Left forelimb (tissue), 1 donor: ENCODE measurements around the gene SSTR3.

Experiments
- DNase-seq: peaks from one replicate; pipeline ENCODE4 v3.0.0-alpha.2; 2018; ENCODE audit warnings: low spot score

Gene SSTR3

GRCh38 chr22:37181681-37182080 is 30.6 kb downstream of the SSTR3 start:
- no peak for DNase-seq

DNA sequence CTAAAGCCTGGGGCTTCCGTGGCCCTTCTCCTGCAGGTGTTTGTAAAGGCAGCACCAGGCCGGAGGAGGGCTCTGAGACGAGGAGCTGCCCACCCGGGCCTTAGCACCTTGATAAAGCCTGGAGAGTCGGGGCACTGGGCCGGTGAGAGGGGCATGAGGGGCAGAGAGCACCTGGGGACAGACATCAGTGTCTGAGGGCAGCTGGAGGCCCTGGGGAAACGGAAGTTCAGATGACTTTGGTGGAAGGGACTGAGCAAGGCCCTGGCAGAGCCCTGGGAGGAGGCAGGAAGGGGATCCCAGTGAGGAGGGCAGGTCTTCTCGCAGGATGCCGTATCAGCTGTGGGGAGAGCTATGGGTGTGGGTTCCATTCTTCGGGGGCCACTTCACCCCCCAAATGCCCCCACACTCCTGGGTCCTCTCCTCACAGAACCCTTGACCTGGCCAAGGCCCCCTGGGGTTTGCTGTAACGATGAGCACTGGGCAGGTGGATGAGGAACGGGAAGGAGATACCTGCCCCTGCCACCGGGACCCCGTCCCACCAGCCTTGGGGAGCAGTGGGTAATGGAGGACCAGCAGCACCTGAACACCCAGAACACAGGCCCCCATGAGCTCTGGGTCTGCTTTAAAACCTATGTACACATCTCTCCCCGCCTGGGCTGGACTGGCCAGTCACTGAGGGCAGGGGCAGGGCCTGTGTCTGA is 31.6 kb downstream of the SSTR3 start:
- DNase-seq = no peak

DNA sequence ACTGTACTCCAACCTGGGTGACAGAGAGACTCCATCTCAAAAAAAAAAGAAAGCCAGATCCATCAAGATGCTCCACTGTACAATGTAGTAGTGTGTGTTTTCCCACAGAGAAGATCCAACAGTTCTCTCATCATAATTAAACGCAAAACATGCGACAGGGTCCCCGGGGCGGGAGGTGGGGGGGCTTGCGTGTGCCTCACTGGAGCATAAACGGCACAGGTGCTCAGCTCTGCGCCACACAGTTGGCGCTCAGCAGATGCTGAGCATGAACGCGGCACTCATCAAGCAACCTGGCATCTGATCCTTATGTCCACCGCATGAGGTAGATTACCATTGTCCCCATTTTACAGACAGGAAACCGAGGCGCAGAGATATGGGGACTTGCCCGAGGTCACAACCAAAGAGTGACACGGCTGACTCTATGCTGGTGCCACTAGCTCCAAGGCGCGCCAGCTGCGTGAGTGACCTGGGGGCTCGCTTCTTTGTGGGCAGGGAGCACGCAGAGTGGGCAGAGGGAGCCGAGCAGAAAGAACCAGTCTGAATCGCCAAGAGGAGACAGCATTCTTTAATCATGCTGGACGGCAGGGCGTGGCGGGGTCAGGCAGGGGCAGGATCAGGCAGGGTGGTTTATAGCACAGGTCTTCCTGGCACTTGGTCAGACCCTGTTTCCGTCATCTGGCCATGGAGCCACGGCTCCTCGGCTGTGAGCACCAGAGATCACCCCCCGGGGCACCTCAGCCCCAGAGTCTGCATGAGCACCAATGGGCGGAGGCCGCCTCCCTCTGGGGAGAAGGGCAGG is 32.5 kb downstream of the SSTR3 start:
- DNase-seq = no peak

DNA sequence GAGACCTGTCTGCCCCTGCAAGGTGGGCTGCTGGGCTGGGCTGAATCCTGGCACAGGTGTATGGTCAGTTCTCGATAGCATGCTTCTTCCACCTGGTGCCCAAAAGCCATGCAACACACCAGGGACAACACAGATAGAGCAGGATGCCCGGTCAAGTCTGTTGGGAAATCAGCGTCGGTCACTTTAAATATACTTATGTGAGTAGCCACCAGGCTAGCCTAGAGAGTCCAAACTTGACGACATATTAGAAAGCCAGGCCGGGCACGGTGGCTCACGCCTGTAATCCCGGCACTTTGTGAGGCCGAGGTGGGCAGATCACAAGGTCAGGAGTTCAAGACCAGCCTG is 33.2 kb downstream of the SSTR3 start:
- no peak for DNase-seq

DNA sequence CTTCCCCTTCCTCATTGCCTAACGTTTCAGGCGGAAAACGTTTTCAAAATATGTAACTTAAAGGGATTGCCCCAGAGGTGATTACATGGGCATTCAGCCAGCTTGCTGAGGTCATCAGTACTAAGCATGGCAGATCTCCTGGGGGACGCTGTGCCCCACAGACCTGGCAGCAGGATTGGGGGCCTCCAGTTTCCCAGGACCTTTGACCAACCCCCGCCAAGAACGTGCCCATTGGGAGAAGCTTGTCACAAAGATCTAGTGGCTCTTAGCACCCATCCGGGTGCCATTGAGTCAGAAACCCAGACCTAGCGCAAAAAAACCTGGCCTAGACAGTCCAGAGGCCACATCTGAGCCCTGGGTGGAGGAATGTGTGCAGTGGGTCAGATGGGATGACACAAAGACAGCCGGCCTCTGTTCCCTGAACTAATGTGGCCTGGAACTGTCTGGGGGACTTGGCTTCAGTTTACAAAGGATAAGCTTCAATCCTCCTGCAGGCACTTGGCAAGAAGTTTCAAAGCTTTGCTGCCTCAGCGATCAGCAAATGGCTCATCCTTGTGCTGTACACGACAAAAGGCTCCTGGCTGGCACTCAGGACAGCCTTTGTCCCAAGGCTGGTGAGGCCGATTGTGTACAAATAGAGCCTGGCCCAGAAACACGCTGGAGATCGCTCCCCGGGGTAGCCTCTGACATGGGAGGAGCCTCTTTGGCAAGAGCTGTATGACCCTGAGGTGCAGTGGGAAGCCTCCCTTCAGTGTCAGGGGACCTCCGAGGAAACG is 33.7 kb downstream of the SSTR3 start:
- DNase-seq = no peak

GRCh38 chr22:37177755-37178154 is 34.5 kb downstream of the SSTR3 start:
- no peak for DNase-seq

DNA sequence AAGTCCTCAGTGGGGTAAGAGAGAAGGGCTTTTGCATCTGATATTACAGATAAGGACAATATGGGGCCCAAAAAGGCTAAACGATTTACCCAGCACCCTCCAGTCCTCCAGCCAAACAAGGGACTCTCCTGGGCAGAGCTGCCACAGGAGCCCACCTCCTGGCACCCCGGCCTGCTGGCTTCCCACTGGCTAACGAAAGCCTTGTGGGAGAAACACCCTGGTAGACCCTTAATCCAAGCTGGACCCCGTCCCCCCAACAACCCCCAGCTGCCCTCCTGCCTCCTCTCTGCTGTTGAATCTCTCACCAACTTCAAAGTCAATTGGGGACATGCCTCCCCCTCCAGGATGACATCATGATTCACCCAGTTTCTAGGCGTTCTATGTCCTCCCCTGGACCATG is 35.1 kb downstream of the SSTR3 start:
- no peak for DNase-seq

GRCh38 chr22:37176464-37177061 is 35.7 kb downstream of the SSTR3 start:
- peak; percentile 89 for DNase-seq

- peak; percentile 58 for DNase-seq
These were observed 36.6 kb downstream of the SSTR3 start for GRCh38 chr22:37175414-37176281.

DNA sequence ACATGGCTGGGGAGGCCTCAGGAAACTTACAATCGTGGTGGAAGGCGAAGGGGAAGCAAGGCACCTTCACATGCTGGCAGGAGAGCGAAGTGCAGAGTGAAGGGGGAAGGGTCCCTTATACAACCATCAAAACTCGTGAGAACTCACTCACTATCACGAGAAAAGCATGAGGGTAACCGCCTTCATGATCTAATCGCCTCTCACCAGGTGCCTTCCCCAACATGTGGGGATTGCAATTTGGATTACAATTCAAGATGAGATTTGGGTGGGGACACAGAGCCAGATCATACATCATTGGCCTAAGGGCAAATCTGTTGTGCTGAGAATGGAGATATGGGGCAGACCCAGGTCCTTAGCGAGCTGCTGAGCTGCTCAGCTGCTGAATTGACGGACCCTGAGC is 37.3 kb downstream of the SSTR3 start:
- peak; percentile 8 for DNase-seq

DNA sequence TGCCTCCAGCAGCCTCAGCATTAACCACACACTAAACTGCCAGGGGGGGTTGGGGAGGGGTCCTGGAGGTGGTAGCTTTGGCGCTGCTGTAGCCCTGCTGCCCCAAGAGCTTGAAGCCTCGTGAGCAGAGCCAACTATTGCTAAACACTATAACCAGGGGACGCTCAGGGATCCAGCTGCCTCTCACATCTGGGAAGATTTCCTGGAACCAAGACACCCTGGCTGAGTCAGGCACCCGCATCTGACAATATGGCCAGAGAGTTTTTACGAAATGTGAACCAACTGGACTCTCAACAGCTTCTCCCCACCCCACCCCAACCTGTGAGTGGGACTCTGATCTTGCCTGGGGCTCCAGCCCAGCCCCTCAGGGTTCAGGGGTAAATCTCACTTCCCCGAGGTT is 38.6 kb downstream of the SSTR3 start:
- peak; percentile 55 for DNase-seq

DNA sequence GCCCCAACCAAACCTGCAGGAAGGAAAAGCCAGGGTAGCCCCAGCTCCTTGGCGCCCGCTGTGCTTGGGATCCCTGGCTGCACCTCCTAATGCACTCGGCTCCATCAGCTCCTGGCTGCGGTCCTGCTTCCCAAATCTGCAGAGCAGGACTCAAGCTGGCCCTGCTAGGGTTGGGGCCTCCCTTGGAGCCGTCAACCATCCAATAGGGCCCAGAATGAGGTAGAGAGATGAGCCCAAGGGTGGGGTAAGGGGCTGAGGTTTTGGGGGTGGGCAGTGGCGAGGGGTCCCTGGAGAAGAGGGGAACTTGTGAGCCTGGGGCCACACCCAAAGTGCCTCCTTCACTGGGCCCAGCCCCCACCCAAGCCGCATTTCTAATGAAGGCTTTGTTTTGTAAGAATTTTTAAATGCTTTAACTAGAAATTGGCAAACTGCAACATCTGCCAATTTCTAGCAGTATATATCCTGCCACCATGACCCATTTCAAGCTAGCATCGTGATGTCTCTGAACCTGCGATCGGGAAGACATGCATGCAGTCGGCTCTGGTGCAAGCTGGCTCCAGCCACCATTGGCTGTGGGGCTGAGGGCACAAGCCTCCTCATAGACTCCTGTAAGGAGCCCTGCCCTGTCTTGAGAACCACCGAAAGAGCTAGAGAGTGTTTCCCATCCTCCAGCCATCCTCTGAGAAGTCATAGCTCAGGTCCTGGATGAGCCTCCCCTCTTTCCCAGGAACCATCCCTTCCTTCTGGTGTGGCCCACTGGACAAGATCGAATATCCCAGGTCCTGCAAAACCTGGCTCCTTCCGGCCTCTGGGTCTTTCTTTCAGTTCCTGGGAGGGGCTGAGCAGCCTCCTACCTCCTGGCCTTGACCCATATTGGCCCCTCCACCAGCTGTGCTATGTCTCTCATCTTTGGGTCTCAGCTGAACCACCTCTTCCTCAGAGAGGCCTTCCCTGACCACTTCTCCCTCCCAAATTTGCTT is 39.7 kb downstream of the SSTR3 start:
- DNase-seq = peak; percentile 58

GRCh38 chr22:37171662-37172061 is 40.6 kb downstream of the SSTR3 start:
- no peak for DNase-seq

- DNase-seq = peak; percentile 25
These were observed 41.4 kb downstream of the SSTR3 start for GRCh38 chr22:37170689-37171405.

- DNase-seq = peak; percentile 38
These were observed 42.2 kb downstream of the SSTR3 start for GRCh38 chr22:37169947-37170688.

- DNase-seq = peak; percentile 55
These were observed 42.9 kb downstream of the SSTR3 start for GRCh38 chr22:37169406-37169805.

GRCh38 chr22:37167981-37168647 is 44.2 kb downstream of the SSTR3 start:
- DNase-seq = peak; percentile 51
